ENCODE measurements around the gene SUCLG1.

DNA sequence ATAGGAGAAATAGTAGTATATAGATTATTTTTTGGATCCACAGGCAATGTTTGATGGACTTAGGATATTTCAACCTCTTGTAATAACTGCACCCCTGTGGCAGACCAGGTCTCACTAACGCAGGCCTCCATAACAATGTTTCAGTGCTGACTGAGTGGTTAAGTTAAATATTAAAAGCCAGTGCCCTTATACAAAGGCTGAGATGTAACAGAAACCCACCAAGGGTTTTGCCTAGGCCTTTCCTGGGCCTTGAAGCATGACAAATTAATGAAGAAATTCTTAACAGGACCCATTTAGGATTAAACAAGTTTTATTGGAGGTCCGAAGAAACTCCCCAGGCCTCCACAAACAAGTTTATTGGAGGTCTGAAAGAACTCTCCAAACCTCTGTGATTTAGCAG, 1.6 kb upstream of the SUCLG1 start:
- TF ChIP-seq CBX8 (IDR thresholded peaks at IDR 0.05) (no peak), CHD2 (IDR thresholded peaks at IDR 0.05; ENCODE audit: low read length, partially characterized antibody) (no peak), CBX2 (IDR thresholded peaks at IDR 0.05; ENCODE audit: borderline replicate concordance, low read depth) (no peak), JUNB (IDR thresholded peaks at IDR 0.05) (no peak), ESRRA (IDR thresholded peaks at IDR 0.05; ENCODE audit: borderline replicate concordance, low read length) (no peak), HDAC2 (IDR thresholded peaks at IDR 0.05) (no peak), EP300 (IDR thresholded peaks at IDR 0.05) (no peak), SMC3 (IDR thresholded peaks at IDR 0.05) (no peak)
- TF ChIP-seq, protein P1, sequence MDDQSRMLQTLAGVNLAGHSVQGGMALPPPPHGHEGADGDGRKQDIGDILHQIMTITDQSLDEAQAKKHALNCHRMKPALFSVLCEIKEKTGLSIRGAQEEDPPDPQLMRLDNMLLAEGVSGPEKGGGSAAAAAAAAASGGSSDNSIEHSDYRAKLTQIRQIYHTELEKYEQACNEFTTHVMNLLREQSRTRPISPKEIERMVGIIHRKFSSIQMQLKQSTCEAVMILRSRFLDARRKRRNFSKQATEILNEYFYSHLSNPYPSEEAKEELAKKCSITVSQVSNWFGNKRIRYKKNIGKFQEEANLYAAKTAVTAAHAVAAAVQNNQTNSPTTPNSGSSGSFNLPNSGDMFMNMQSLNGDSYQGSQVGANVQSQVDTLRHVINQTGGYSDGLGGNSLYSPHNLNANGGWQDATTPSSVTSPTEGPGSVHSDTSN (IDR thresholded peaks at IDR 0.05) = no peak
- TF ChIP-seq, protein P2, sequence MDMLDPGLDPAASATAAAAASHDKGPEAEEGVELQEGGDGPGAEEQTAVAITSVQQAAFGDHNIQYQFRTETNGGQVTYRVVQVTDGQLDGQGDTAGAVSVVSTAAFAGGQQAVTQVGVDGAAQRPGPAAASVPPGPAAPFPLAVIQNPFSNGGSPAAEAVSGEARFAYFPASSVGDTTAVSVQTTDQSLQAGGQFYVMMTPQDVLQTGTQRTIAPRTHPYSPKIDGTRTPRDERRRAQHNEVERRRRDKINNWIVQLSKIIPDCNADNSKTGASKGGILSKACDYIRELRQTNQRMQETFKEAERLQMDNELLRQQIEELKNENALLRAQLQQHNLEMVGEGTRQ (IDR thresholded peaks at IDR 0.05) = no peak
- TF ChIP-seq, protein P3, sequence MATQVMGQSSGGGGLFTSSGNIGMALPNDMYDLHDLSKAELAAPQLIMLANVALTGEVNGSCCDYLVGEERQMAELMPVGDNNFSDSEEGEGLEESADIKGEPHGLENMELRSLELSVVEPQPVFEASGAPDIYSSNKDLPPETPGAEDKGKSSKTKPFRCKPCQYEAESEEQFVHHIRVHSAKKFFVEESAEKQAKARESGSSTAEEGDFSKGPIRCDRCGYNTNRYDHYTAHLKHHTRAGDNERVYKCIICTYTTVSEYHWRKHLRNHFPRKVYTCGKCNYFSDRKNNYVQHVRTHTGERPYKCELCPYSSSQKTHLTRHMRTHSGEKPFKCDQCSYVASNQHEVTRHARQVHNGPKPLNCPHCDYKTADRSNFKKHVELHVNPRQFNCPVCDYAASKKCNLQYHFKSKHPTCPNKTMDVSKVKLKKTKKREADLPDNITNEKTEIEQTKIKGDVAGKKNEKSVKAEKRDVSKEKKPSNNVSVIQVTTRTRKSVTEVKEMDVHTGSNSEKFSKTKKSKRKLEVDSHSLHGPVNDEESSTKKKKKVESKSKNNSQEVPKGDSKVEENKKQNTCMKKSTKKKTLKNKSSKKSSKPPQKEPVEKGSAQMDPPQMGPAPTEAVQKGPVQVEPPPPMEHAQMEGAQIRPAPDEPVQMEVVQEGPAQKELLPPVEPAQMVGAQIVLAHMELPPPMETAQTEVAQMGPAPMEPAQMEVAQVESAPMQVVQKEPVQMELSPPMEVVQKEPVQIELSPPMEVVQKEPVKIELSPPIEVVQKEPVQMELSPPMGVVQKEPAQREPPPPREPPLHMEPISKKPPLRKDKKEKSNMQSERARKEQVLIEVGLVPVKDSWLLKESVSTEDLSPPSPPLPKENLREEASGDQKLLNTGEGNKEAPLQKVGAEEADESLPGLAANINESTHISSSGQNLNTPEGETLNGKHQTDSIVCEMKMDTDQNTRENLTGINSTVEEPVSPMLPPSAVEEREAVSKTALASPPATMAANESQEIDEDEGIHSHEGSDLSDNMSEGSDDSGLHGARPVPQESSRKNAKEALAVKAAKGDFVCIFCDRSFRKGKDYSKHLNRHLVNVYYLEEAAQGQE (IDR thresholded peaks at IDR 0.05) = no peak
- TF ChIP-seq, protein P4, sequence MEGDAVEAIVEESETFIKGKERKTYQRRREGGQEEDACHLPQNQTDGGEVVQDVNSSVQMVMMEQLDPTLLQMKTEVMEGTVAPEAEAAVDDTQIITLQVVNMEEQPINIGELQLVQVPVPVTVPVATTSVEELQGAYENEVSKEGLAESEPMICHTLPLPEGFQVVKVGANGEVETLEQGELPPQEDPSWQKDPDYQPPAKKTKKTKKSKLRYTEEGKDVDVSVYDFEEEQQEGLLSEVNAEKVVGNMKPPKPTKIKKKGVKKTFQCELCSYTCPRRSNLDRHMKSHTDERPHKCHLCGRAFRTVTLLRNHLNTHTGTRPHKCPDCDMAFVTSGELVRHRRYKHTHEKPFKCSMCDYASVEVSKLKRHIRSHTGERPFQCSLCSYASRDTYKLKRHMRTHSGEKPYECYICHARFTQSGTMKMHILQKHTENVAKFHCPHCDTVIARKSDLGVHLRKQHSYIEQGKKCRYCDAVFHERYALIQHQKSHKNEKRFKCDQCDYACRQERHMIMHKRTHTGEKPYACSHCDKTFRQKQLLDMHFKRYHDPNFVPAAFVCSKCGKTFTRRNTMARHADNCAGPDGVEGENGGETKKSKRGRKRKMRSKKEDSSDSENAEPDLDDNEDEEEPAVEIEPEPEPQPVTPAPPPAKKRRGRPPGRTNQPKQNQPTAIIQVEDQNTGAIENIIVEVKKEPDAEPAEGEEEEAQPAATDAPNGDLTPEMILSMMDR (IDR thresholded peaks at IDR 0.05) = no peak
- TF ChIP-seq, protein P5, sequence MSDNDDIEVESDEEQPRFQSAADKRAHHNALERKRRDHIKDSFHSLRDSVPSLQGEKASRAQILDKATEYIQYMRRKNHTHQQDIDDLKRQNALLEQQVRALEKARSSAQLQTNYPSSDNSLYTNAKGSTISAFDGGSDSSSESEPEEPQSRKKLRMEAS (IDR thresholded peaks at IDR 0.05) = no peak
